ENCODE data around the gene IL11. TPM values are rescaled to one million over a fixed set of nuclear protein-coding genes. Genes with fewer than 3 reads are reported as not detected.
"Not testable (repeated sequence)": the region's sequence is repeated elsewhere in the genome, so short reads cannot be mapped to it uniquely, and the experiment has no call there.

The IL11 gene
- under 1 TPM; 0.50 to 0.68 TPM for total RNA-seq

GRCh38 chr19:55370305-55370988 lies at the start of gene IL11:
IL11 (minus strand) TSS chr19:55370463; CDS start chr19:55370310, 153 bp downstream.
- Mint-ChIP-seq H3K4me3 (no peak within 1 kb of the TSS), H3K9me3 (ENCODE audit: low read depth) (no peaks in the 10 kb centered on the region), H3K4me1 (peaks cover 6% of the 10 kb centered on the region), H3K27me3 (peaks cover 48% of the 10 kb centered on the region), H3K27ac (no peak within 1 kb of the TSS), H3K36me3 (no peaks in the 10 kb centered on the region)
- DNase-seq = no peak
- no peak for ATAC-seq
- CTCF ChIA-PET = interaction anchor here (1.6 kb wide), 1 partner anchor 68 kb away, joined by 5 read pairs; no protein-coding TSS in a partner anchor

- ATAC-seq (no peak), DNase-seq (no peak)
- CTCF ChIA-PET = interaction anchor here (0.8 to 3.8 kb wide), 6 partner anchors 84 to 283 kb away, joined by 3 to 25 read pairs (median 4); no protein-coding TSS in a partner anchor
- H3K9me3 Mint-ChIP-seq (ENCODE audit: low read depth) = no peaks in the 10 kb centered on the region
- H3K27me3 Mint-ChIP-seq = peaks cover 20% of the 10 kb centered on the region
- H3K36me3 Mint-ChIP-seq = no peaks in the 10 kb centered on the region
- H3K4me1 Mint-ChIP-seq = peaks cover 16% of the 10 kb centered on the region
- no peak overlapping the region for H3K27ac Mint-ChIP-seq
- H3K4me3 Mint-ChIP-seq = no peak overlapping the region
Observed at GRCh38 chr19:55419624-55420236, 49.5 kb upstream of the IL11 start.

- Mint-ChIP-seq H3K9me3 (ENCODE audit: low read depth) (no peaks in the 10 kb centered on the region), H3K27me3 (peaks cover 17% of the 10 kb centered on the region), H3K4me3 (no peak overlapping the region), H3K4me1 (peaks cover 16% of the 10 kb centered on the region), H3K36me3 (no peaks in the 10 kb centered on the region), H3K27ac (no peak overlapping the region)
- DNase-seq (no peak), ATAC-seq (no peak)
- CTCF ChIA-PET = interaction anchor here (0.7 to 3.8 kb wide), 11 partner anchors 12 to 452 kb away, joined by 3 to 25 read pairs (median 3); partner anchors contain the start of gene UBE2S
Observed at GRCh38 chr19:55419103-55419502, 48.8 kb upstream of the IL11 start.

GRCh38 chr19:55418185-55418584 lies 47.9 kb upstream of the IL11 start:
- Mint-ChIP-seq H3K36me3 (no peaks in the 10 kb centered on the region), H3K4me1 (peaks cover 16% of the 10 kb centered on the region), H3K27me3 (peaks cover 13% of the 10 kb centered on the region), H3K9me3 (ENCODE audit: low read depth) (no peaks in the 10 kb centered on the region), H3K4me3 (no peak overlapping the region), H3K27ac (no peak overlapping the region)
- peak; percentile 72 for ATAC-seq
- CTCF ChIA-PET = interaction anchor here (0.7 to 3.8 kb wide), 23 partner anchors 9 to 451 kb away, joined by 3 to 25 read pairs (median 3); partner anchors contain the start of genes HSPBP1, KMT5C, TMEM238 and UBE2S
- peak; percentile 68 for DNase-seq

GRCh38 chr19:55410168-55410567 lies 39.9 kb upstream of the IL11 start:
- CTCF ChIA-PET = interaction anchor here (2.0 to 2.4 kb wide), 2 partner anchors 8 to 108 kb away, joined by 8 to 12 read pairs; no protein-coding TSS in a partner anchor
- H3K27me3 Mint-ChIP-seq = peaks cover 8% of the 10 kb centered on the region
- peaks cover 26% of the 10 kb centered on the region for H3K36me3 Mint-ChIP-seq
- ATAC-seq (no peak), DNase-seq (no peak)
- H3K27ac Mint-ChIP-seq = no peak overlapping the region
- H3K4me3 Mint-ChIP-seq = no peak overlapping the region
- H3K9me3 Mint-ChIP-seq (ENCODE audit: low read depth) = no peaks in the 10 kb centered on the region
- peaks cover 26% of the 10 kb centered on the region for H3K4me1 Mint-ChIP-seq

- CTCF ChIA-PET = interaction anchor here (0.9 to 2.4 kb wide), 5 partner anchors 9 to 151 kb away, joined by 3 to 12 read pairs (median 4); partner anchors contain the start of gene TMEM238
- not testable (repeated sequence) for DNase-seq; H3K4me3 Mint-ChIP-seq; ATAC-seq; H3K27me3 Mint-ChIP-seq; H3K9me3 Mint-ChIP-seq (ENCODE audit: low read depth)
- H3K36me3 Mint-ChIP-seq = peaks cover 29% of the 10 kb centered on the region
- H3K27ac Mint-ChIP-seq = peak overlapping the region; percentile 97
- H3K4me1 Mint-ChIP-seq = peaks cover 30% of the 10 kb centered on the region
Observed at GRCh38 chr19:55409179-55409578, 38.9 kb upstream of the IL11 start.

GRCh38 chr19:55408533-55408872 lies 38.2 kb upstream of the IL11 start:
- H3K27ac Mint-ChIP-seq = peak overlapping the region; percentile 97
- peaks cover 5% of the 10 kb centered on the region for H3K27me3 Mint-ChIP-seq
- no peaks in the 10 kb centered on the region for H3K9me3 Mint-ChIP-seq (ENCODE audit: low read depth)
- no peak for DNase-seq
- H3K4me1 Mint-ChIP-seq = peaks cover 35% of the 10 kb centered on the region
- no peak for ATAC-seq
- H3K36me3 Mint-ChIP-seq = peaks cover 34% of the 10 kb centered on the region
- CTCF ChIA-PET = interaction anchor here (0.9 to 2.4 kb wide), 5 partner anchors 9 to 151 kb away, joined by 3 to 12 read pairs (median 4); partner anchors contain the start of gene TMEM238
- peak overlapping the region; percentile 88 for H3K4me3 Mint-ChIP-seq

- Mint-ChIP-seq H3K4me1 (peaks cover 39% of the 10 kb centered on the region), H3K36me3 (peaks cover 39% of the 10 kb centered on the region), H3K4me3 (peak overlapping the region; percentile 88), H3K27ac (peak overlapping the region; percentile 97), H3K9me3 (ENCODE audit: low read depth) (no peaks in the 10 kb centered on the region), H3K27me3 (peaks cover 5% of the 10 kb centered on the region)
- DNase-seq (peak; percentile 99), ATAC-seq (peak; percentile 92)
- CTCF ChIA-PET = interaction anchor here (0.6 to 2.4 kb wide), 9 partner anchors 10 to 266 kb away, joined by 3 to 12 read pairs (median 4); partner anchors contain the start of gene KMT5C
Observed at GRCh38 chr19:55407800-55408532, 37.7 kb upstream of the IL11 start.

GRCh38 chr19:55407550-55407799 lies 37.2 kb upstream of the IL11 start, which contains the start of gene UBE2S:
UBE2S (minus strand) TSS chr19:55407788; CDS start chr19:55407589, 199 bp downstream.
- peak; percentile 70 for ATAC-seq
- Mint-ChIP-seq H3K4me1 (peaks cover 43% of the 10 kb centered on the region), H3K36me3 (peaks cover 43% of the 10 kb centered on the region), H3K27ac (peak within 1 kb of the TSS; percentile 97), H3K4me3 (peak within 1 kb of the TSS; percentile 88)
- not testable (repeated sequence) for H3K9me3 Mint-ChIP-seq (ENCODE audit: low read depth); H3K27me3 Mint-ChIP-seq; DNase-seq
- CTCF ChIA-PET = interaction anchor here (0.6 to 1.9 kb wide), 7 partner anchors 11 to 266 kb away, joined by 3 to 4 read pairs (median 4); partner anchors contain the start of gene KMT5C

- CTCF ChIA-PET = interaction anchor here (0.6 to 1.9 kb wide), 7 partner anchors 11 to 265 kb away, joined by 3 to 4 read pairs (median 4); partner anchors contain the start of gene KMT5C
- H3K36me3 Mint-ChIP-seq = peaks cover 48% of the 10 kb centered on the region
- H3K27me3 Mint-ChIP-seq = peaks cover 5% of the 10 kb centered on the region
- H3K4me3 Mint-ChIP-seq = peak overlapping the region; percentile 88
- peak overlapping the region; percentile 97 for H3K27ac Mint-ChIP-seq
- ATAC-seq (no peak), DNase-seq (peak; percentile 58)
- peaks cover 48% of the 10 kb centered on the region for H3K4me1 Mint-ChIP-seq
- H3K9me3 Mint-ChIP-seq (ENCODE audit: low read depth) = no peaks in the 10 kb centered on the region
Observed at GRCh38 chr19:55406826-55407549, 36.7 kb upstream of the IL11 start.

GRCh38 chr19:55406091-55406825 lies 36.0 kb upstream of the IL11 start:
- DNase-seq (no peak), ATAC-seq (no peak)
- H3K27me3 Mint-ChIP-seq = no peaks in the 10 kb centered on the region
- peaks cover 53% of the 10 kb centered on the region for H3K36me3 Mint-ChIP-seq
- peak overlapping the region; percentile 88 for H3K4me3 Mint-ChIP-seq
- CTCF ChIA-PET = interaction anchor here (0.8 to 1.9 kb wide), 3 partner anchors 12 to 114 kb away, joined by 3 to 4 read pairs (median 3); no protein-coding TSS in a partner anchor
- H3K27ac Mint-ChIP-seq = peak overlapping the region; percentile 97
- H3K4me1 Mint-ChIP-seq = peaks cover 50% of the 10 kb centered on the region
- H3K9me3 Mint-ChIP-seq (ENCODE audit: low read depth) = no peaks in the 10 kb centered on the region

GRCh38 chr19:55405638-55406037 lies 35.4 kb upstream of the IL11 start:
- H3K36me3 Mint-ChIP-seq = peaks cover 57% of the 10 kb centered on the region
- H3K27ac Mint-ChIP-seq = peak overlapping the region; percentile 97
- ATAC-seq (no peak), DNase-seq (no peak)
- peak overlapping the region; percentile 88 for H3K4me3 Mint-ChIP-seq
- CTCF ChIA-PET = interaction anchor here (0.8 to 1.2 kb wide), 2 partner anchors 13 to 104 kb away, joined by 3 read pairs; no protein-coding TSS in a partner anchor
- no peaks in the 10 kb centered on the region for H3K27me3 Mint-ChIP-seq
- no peaks in the 10 kb centered on the region for H3K9me3 Mint-ChIP-seq (ENCODE audit: low read depth)
- H3K4me1 Mint-ChIP-seq = peaks cover 54% of the 10 kb centered on the region
